Activated naive CD8-positive, alpha-beta T cell treated with anti-CD3 and anti-CD28 coated beads, Interleukin-2, amount 10 ng/mL, durations not matched to agents 7 days and 5 days (primary cell): ENCODE results near the gene KRTAP5-9. TPM values are rescaled to one million over a fixed set of nuclear protein-coding genes. Genes with fewer than 3 reads are reported as not detected.
"Not testable (repeated sequence)": the region's sequence is repeated elsewhere in the genome, so short reads cannot be mapped to it uniquely, and the experiment has no call there.

ENCODE experiments used
- ATAC-seq: fragments of 150-1000 bp; cut with Tn5 transposase; one replicate; pipeline ENCODE4 v1.10.0; 2021; ENCODE audit warnings: low read depth, moderate library complexity
- POLR2A ChIA-PET: fragments of 350-600 bp; sonication (Branson Sonifier 250); formaldehyde crosslinking; loops from one replicate; lab custom pipeline; 2021; ENCODE audit warnings: antibody characterized with exemption; lab: Charles Lee
- DNase-seq: peaks from one replicate; pipeline ENCODE4 v3.0.0; 2021
- H3K27ac Mint-ChIP-seq: one replicate; pipeline ENCODE4 v1.8.0; 2022; ENCODE audit warnings: mild to moderate bottlenecking, mixed read lengths
- H3K27me3 Mint-ChIP-seq: one replicate; pipeline ENCODE4 v1.8.0; 2022; ENCODE audit warnings: mild to moderate bottlenecking, moderate library complexity, mixed read lengths
- H3K36me3 Mint-ChIP-seq: one replicate; pipeline ENCODE4 v1.8.0; 2021; ENCODE audit warnings: mild to moderate bottlenecking, mixed read lengths
- H3K4me1 Mint-ChIP-seq: one replicate; pipeline ENCODE4 v1.8.0; 2021; ENCODE audit warnings: mixed read lengths
- H3K4me3 Mint-ChIP-seq: one replicate; pipeline ENCODE4 v1.8.0; 2022; ENCODE audit warnings: mild to moderate bottlenecking, moderate library complexity, mixed read lengths
- H3K9me3 Mint-ChIP-seq: one replicate; pipeline ENCODE4 v1.8.0; 2021; ENCODE audit warnings: mixed read lengths
- total RNA-seq, 2 experiments: library from RNA; stranded (reverse); gene quantifications; one replicate each; pipeline ENCODE4 v1.2.3, GENCODE V29; 2021

The KRTAP5-9 gene
- total RNA-seq, 2 experiments from 2014 or later: not detected

DNA sequence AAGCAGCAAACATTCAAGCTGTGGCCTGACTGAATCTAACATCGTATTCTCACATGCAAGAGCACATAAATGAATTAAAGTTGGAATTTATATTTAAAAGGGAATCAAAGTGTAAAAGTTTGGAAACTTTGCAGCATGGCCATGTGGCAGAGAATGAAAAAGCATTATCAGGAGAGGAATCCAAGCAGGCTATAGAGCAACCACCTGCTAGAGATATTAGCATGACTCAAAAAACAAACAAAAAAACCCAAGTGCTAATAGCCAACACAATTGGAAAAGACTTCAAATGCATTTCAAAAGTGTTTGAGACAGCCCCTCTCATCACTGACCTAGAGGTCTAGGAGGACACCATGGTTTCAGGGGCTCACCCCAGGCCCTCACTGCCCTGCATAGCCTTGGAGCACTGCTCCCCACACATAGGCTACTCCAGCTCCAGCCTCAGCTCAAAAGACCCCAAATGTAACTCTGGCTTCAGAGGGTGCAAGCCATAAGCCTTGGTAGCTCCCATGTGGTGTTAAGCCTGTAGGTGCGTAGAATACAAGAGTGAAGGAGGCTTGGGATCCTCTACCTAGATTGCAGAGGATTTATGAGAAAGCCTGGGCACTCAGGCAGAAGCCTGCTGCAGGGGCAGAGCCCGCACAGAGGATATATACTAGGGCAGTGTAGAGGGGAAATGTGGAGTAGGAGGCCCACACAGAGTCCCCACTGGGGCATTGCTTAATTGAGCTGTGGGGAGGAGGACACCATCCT lies 22.9 kb upstream of the KRTAP5-9 start:
- POLR2A ChIA-PET: no interaction called here

DNA sequence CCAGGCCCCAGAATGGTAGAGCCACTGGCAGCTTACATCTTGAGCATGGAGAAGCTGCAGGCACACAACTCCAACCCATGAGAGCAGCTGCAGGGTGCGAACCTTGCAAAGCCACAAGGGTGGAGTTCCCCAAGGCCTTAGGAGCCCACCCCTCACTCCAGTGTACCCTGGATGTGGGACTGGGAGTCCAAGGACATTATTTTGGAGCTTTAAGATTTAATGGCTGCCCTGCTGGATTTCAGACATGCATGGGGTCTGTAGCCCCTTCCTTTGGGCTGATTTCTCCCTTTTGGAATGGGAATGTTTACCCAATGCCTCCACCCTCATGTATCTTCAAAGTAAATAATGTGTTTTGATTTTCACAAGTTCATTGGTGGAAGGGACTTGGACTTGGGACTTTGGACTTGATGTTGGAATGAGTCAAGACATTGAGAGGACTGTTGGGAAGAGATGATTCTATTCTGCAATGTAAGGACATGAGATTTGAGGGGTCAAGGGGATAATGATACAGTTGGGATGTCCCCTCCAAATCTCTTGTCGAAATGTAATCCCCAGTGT lies 22.2 kb upstream of the KRTAP5-9 start:
- H3K27me3 Mint-ChIP-seq: peaks cover 4% of the 10 kb centered on the region
- POLR2A ChIA-PET: no interaction called here
- peaks cover 7% of the 10 kb centered on the region for H3K9me3 Mint-ChIP-seq
- ATAC-seq: no peak
- no peak overlapping the region for H3K27ac Mint-ChIP-seq
- no peaks in the 10 kb centered on the region for H3K4me1 Mint-ChIP-seq
- H3K36me3 Mint-ChIP-seq: peaks cover 3% of the 10 kb centered on the region
- no peak for DNase-seq
- H3K4me3 Mint-ChIP-seq: no peak overlapping the region

More for the DNA sequence above, 22.9 kb upstream of the KRTAP5-9 start:
- Mint-ChIP-seq H3K36me3 (peaks cover 3% of the 10 kb centered on the region), H3K9me3 (peaks cover 7% of the 10 kb centered on the region), H3K4me3 (no peak overlapping the region), H3K27me3 (peaks cover 4% of the 10 kb centered on the region), H3K4me1 (no peaks in the 10 kb centered on the region), H3K27ac (no peak overlapping the region)
- DNase-seq (no peak), ATAC-seq (no peak)

DNA sequence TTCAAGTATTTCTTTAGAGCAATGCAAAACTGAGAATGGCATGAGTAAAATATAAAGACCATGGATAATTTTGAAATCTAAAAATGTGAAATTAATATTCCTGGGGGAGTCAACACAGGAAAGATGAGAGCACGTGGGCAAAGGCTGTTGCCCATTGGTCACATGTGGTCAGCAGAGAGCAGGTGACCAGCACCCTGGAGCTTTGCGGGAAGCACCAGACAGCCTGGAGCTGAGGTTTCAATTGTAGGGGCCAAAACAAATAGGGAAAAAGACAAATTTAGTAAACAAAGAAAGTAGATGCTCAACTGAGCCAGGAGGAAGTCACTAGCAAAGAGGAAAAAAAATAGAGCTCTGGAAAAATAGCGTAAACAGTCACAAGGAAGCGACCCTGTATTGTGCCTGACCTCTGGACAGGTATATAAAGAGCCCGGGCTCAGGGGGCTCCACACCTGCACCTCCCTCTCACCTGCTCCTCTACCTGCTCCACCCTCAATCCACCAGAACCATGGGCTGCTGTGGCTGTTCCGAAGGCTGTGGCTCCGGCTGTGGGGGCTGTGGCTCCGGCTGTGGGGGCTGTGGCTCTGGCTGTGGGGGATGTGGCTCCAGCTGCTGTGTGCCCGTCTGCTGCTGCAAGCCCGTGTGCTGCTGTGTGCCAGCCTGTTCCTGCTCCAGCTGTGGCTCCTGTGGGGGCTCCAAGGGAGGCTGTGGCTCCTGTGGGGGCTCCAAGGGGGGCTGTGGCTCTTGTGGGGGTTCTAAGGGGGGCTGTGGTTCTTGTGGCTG lies 21.2 kb upstream of the KRTAP5-9 start, which contains the start of gene KRTAP5-7:
TSS of gene KRTAP5-7 (plus strand) at position 472 of the 780 bp plus-strand sequence. CDS start at position 506, 34 bp downstream.
- ATAC-seq, H3K27me3 Mint-ChIP-seq, H3K36me3 Mint-ChIP-seq, H3K4me1 Mint-ChIP-seq, H3K27ac Mint-ChIP-seq, POLR2A ChIA-PET, H3K4me3 Mint-ChIP-seq, DNase-seq, H3K9me3 Mint-ChIP-seq: not testable (repeated sequence)

DNA sequence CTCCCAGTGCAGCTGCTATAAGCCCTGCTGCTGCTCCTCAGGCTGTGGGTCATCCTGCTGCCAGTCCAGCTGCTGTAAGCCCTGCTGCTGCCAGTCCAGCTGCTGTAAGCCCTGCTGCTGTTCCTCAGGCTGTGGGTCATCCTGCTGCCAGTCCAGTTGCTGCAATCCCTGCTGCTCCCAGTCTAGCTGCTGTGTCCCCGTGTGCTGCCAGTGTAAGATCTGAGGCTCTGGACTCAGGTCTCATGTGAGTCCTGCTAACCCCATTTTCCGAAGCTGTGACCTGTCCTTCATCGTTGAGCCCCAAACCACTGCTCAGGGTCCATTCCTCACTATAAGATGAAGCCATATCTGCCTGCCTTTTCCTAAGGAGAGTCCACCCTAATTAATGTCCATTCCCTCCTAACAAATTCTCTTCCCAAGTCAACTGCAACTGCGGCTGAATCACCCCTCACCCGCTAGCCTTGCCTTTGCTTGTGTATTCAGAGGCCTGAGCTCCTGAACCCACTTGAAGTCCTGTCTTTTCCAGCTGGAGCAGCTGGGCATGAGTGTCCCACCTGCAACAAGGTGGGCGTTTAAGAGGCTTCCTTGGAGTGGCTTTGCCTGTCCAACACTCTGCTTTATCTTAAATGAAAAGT lies 20.5 kb upstream of the KRTAP5-9 start:
- Mint-ChIP-seq H3K36me3 (no peaks in the 10 kb centered on the region), H3K4me1 (no peaks in the 10 kb centered on the region), H3K27me3 (peaks cover 4% of the 10 kb centered on the region), H3K27ac (no peak overlapping the region), H3K4me3 (no peak overlapping the region), H3K9me3 (peaks cover 1% of the 10 kb centered on the region)
- POLR2A ChIA-PET: no interaction called here
- ATAC-seq: no peak
- no peak for DNase-seq

DNA sequence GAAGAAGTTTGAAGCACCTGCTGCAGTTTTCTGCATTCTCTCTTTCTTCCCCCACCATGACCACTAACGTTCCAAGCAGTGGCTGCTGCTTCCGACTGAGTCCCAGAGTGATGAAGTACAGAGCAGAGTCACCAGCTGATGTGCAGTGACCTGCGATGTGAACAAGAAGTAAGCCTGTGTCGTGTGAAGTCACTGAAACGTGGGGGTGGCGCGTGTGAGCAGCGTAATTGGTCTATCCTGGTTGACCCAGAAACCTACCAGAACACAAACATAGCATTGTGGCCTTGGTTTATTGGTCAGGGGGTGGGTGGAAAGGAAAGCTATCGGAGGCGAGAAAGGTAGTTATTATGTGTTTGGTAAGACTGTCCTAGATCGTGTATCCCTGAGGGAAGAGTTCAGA lies 17.6 kb upstream of the KRTAP5-9 start:
- Mint-ChIP-seq H3K4me3 (no peak overlapping the region), H3K27ac (no peak overlapping the region), H3K9me3 (no peaks in the 10 kb centered on the region), H3K27me3 (peaks cover 4% of the 10 kb centered on the region), H3K36me3 (no peaks in the 10 kb centered on the region), H3K4me1 (no peaks in the 10 kb centered on the region)
- DNase-seq (no peak), ATAC-seq (no peak)
- POLR2A ChIA-PET: no interaction called here

DNA sequence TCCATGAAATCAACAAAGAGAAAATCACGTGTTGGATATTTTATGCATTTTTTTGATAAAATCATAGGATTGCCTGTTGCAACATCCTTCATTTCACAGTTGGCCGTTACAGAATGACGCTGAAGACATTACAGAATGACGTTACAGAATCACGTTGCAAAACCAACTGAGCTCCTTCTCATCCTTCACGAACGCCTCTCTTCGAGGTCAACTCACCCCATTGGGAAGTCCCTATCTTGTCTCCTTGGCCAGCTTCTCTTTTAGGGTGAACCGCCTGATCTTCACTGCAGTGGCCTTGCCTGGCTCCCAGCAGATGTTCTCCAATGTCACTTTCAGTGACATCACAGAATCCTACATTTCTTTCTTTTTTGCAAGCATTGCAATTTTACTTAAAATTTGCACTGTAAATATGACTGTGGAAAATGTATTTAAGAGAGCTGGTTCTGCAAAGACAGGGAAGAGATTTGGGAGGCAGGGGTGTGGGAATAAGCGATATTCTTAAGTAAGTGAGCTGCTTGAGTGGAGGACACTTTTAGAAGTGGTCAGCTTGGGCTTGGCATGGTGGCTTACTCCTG lies 16.1 kb upstream of the KRTAP5-9 start:
- no peak overlapping the region for H3K4me3 Mint-ChIP-seq
- DNase-seq (no peak), ATAC-seq (no peak)
- POLR2A ChIA-PET: no interaction called here
- no peaks in the 10 kb centered on the region for H3K9me3 Mint-ChIP-seq
- no peaks in the 10 kb centered on the region for H3K36me3 Mint-ChIP-seq
- H3K27ac Mint-ChIP-seq: no peak overlapping the region
- no peaks in the 10 kb centered on the region for H3K4me1 Mint-ChIP-seq
- peaks cover 4% of the 10 kb centered on the region for H3K27me3 Mint-ChIP-seq

DNA sequence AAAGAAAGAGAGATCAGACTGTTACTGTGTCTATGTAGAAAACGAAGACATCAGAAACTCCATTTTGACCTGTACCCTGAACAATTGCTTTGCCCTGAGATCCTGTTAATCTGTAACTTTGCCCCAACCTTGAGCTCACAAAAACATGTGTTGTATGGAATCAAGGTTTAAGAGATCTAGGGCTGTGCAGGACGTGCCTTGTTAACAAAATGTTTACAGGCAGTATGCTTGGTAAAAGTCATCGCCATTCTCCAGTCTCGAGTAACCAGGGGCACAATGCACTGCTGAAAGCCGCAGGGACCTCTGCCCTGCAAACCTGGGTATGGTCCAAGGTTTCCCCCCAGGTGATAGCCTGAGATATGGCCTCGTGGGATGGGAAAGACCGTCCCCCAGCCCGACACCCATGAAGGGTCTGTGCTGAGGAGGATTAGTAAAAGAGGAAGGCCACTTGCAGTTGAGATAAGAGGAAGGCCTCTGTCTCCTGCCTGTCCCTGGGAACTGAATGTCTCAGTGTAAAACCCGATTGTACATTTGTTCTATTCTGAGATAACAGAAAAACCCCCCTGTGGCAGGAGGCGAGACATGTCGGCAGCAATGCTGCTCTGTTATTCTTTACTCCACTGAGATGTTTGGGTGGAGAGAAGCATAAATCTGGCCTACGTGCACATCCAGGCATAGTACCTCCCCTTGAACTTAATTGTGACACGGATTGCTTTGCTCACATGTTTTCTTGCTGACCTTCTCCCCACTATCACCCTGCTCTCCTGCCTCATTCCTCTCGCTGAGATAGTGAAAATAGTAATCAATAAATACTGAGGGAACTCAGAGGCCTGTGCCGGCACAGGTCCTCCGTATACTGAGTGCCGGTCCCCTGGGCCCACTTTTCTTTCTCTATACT lies 13.3 kb upstream of the KRTAP5-9 start:
- DNase-seq, POLR2A ChIA-PET, H3K4me3 Mint-ChIP-seq, ATAC-seq, H3K27ac Mint-ChIP-seq, H3K9me3 Mint-ChIP-seq, H3K36me3 Mint-ChIP-seq, H3K4me1 Mint-ChIP-seq, H3K27me3 Mint-ChIP-seq: not testable (repeated sequence)

DNA sequence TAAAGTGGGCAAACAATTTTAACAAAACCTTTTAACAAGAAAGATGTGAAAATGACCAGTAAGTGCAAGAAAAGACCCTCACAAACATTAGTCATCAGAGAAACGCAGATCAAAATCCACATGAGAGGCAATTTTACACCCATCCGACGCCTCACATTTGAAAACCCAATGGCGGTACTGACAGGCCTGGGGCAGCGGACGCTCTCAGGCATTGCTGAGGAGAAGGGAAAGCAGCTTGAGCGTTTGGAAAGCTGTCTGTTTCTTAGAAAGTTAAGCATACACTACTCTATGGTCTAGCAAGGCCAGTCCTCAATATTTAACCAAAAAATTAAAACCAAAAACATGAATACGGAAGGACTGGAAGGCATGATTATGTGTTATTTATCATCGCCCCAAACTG lies 12.4 kb upstream of the KRTAP5-9 start:
- H3K4me3 Mint-ChIP-seq: no peak overlapping the region
- H3K27me3 Mint-ChIP-seq: no peaks in the 10 kb centered on the region
- POLR2A ChIA-PET: no interaction called here
- no peak overlapping the region for H3K27ac Mint-ChIP-seq
- no peak for ATAC-seq
- no peaks in the 10 kb centered on the region for H3K9me3 Mint-ChIP-seq
- no peak for DNase-seq
- no peaks in the 10 kb centered on the region for H3K36me3 Mint-ChIP-seq
- no peaks in the 10 kb centered on the region for H3K4me1 Mint-ChIP-seq

DNA sequence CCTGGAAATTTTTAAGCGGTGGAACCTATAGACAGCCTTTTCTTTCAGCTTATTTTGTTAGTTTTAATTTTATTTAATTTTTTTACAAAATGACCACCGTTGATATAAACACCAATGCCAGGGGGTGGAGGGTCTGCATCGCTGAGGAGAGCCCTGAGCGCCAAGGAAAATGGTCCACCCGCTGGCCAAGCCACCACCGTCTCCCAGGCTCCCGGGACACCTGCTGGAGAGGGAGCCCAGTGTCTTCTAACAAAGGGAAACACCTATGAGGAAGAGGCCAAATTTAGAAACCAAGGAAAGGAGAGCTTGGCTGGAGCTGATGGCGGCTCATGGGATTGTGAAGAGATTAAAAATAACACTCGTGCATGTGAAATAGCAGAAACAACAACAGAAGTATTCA lies 10.7 kb upstream of the KRTAP5-9 start:
- Mint-ChIP-seq H3K4me3 (no peak overlapping the region), H3K27ac (no peak overlapping the region), H3K36me3 (no peaks in the 10 kb centered on the region), H3K4me1 (no peaks in the 10 kb centered on the region), H3K9me3 (no peaks in the 10 kb centered on the region), H3K27me3 (no peaks in the 10 kb centered on the region)
- POLR2A ChIA-PET: no interaction called here
- no peak for ATAC-seq
- DNase-seq: no peak

DNA sequence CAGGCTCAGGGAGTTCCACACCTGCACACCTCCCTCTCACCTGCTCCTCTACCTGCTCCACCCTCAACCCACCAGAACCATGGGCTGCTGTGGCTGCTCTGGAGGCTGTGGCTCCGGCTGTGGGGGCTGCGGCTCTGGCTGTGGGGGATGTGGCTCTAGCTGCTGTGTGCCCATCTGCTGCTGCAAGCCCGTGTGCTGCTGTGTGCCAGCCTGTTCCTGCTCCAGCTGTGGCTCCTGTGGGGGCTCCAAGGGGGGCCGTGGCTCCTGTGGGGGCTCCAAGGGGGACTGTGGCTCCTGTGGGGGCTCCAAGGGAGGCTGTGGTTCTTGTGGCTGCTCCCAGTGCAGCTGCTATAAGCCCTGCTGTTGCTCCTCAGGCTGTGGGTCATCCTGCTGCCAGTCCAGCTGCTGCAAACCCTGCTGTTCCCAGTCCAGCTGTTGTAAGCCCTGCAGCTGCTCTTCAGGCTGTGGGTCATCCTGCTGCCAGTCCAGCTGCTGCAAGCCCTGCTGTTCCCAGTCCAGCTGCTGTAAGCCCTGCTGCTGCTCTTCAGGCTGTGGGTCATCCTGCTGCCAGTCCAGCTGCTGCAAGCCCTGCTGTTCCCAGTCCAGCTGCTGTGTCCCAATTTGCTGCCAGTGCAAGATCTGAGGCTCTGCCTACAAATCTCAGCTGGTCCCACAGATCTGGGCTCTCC lies 10.1 kb upstream of the KRTAP5-9 start, which contains the start of gene KRTAP5-8:
TSS of gene KRTAP5-8 (plus strand) at position 49 of the 689 bp plus-strand sequence. CDS start at position 80, 31 bp downstream.
- H3K27ac Mint-ChIP-seq, POLR2A ChIA-PET, ATAC-seq, H3K36me3 Mint-ChIP-seq, H3K27me3 Mint-ChIP-seq, H3K4me1 Mint-ChIP-seq, H3K4me3 Mint-ChIP-seq, H3K9me3 Mint-ChIP-seq, DNase-seq: not testable (repeated sequence)

DNA sequence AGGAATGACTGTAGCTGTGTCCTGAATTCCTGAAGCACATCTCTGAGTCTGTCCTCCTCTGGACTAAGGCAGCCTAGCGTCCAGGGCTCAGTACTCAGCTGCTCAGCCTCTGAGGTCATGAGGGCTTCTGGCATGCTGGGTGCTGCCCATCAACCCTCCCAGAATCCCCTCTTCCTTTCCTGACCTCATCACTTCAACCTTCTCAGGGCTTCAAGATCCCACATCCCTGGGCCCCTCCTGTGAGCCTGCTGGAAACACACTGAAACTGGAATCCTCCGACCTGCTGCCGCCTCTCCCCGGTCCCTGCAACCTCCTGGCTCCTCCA lies 9.6 kb upstream of the KRTAP5-9 start:
- H3K4me3 Mint-ChIP-seq: no peak overlapping the region
- POLR2A ChIA-PET: no interaction called here

DNA sequence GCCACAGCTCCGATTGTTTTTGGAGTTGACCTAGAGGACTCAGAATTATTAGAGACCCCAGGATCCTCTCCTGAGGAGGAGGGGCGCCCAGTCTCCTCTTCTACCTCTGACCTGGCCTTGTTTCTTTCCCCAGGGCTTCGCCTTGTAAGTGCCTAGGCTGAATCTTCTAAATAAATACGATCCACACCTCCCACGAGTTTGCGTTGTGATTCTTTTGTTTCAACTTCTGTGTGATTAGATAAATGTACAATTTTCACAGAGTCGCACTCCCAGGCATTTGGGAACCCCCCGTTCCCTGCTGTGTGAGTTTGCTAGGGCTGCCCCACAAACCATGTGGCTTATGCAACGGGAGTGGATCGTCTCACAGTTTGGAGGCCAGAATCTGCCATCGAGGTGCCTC lies 9.2 kb upstream of the KRTAP5-9 start:
- DNase-seq: no peak
- H3K27me3 Mint-ChIP-seq: no peaks in the 10 kb centered on the region
- H3K9me3 Mint-ChIP-seq: no peaks in the 10 kb centered on the region
- peaks cover 5% of the 10 kb centered on the region for H3K4me1 Mint-ChIP-seq
- no peaks in the 10 kb centered on the region for H3K36me3 Mint-ChIP-seq
- H3K4me3 Mint-ChIP-seq: no peak overlapping the region
- H3K27ac Mint-ChIP-seq: no peak overlapping the region
- POLR2A ChIA-PET: no interaction called here
- ATAC-seq: no peak

More for the DNA sequence above, 9.6 kb upstream of the KRTAP5-9 start:
- Mint-ChIP-seq H3K27me3 (no peaks in the 10 kb centered on the region), H3K9me3 (no peaks in the 10 kb centered on the region), H3K27ac (no peak overlapping the region), H3K36me3 (no peaks in the 10 kb centered on the region), H3K4me1 (peaks cover 3% of the 10 kb centered on the region)
- DNase-seq: no peak
- no peak for ATAC-seq
